Dendritic cell treated with granulocyte-macrophage colony-stimulating factor and Interleukin-4, amounts not matched to agents 40 ng/mL and 50 ng/mL, for 4 days (primary cell): ENCODE data around the gene CSNK1G3.

Source experiments
- H3K27ac Mint-ChIP-seq: one replicate; pipeline ENCODE4 v1.8.0; 2022; ENCODE audit warnings: mild to moderate bottlenecking, mixed read lengths
- H3K27me3 Mint-ChIP-seq: one replicate; pipeline ENCODE4 v1.8.0; 2022; ENCODE audit warnings: mild to moderate bottlenecking, mixed read lengths
- H3K36me3 Mint-ChIP-seq: one replicate; pipeline ENCODE4 v1.8.0; 2022; ENCODE audit warnings: low read depth, mixed read lengths
- H3K4me1 Mint-ChIP-seq: one replicate; pipeline ENCODE4 v1.8.0; 2022; ENCODE audit warnings: low read depth, mixed read lengths
- H3K4me3 Mint-ChIP-seq: one replicate; pipeline ENCODE4 v1.8.0; 2022; ENCODE audit warnings: mild to moderate bottlenecking, moderate library complexity, mixed read lengths
- H3K9me3 Mint-ChIP-seq: one replicate; pipeline ENCODE4 v1.8.0; 2022; ENCODE audit warnings: mixed read lengths
- intact Hi-C: fragments of 100-400 bp; cut with micrococcal nuclease; formaldehyde crosslinking; loops from one replicate; pipeline ENCODE4 v1.15.0; 2022

The CSNK1G3 gene

DNA sequence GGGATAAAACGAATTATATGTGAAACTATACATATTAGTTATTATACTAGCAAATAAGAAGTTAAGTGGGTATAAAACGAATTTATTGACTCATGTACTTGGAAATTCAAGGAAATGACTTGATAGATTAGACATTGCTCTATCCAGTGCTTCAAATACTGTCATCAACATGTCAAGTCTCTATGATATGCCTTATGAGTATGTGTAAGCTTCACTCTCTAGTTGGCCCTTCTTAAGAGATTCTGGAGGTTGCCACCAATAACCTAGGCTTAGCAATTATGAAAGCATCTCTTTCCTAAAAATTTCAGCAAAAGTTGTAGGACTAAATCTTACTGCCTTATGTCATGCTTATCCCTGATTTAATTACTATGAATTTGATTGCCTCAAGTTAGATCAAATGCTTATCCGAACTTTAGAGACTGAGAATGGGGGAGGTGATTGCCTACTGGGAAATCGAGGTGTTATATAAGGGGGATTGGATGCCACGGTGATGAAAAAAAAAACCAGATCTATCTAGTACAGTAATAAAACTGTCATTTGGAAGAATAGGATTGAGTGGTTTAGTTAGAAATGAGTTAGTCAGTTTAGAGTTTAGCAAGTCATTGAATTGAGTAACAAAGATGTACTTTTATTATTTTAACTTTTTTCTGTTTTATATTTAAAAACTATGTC is 46.9 kb downstream of the CSNK1G3 start:
- Mint-ChIP-seq H3K27me3 (no peaks in the 10 kb centered on the region), H3K4me3 (no peak overlapping the region), H3K27ac (no peak overlapping the region), H3K9me3 (no peaks in the 10 kb centered on the region), H3K36me3 (peaks cover 25% of the 10 kb centered on the region), H3K4me1 (no peaks in the 10 kb centered on the region)
- intact Hi-C loops: no loop called here

DNA sequence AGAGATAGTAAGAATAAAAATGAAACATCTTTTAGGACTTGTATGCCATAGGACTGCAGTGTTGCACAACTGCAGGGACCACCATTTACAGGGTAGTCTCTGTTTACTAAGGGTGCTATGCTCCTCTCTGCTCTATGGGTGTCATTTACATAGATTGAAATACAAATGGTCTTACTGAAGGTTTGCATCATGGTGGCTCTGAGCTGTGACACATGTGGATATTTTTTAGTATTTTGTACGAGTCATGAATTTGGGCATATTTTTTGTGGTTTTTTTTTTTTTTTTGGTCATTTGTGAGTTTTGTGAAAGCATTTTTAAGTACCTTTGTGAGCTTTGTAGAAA is 47.4 kb downstream of the CSNK1G3 start:
- no peak overlapping the region for H3K27ac Mint-ChIP-seq
- no peaks in the 10 kb centered on the region for H3K4me1 Mint-ChIP-seq
- H3K9me3 Mint-ChIP-seq: no peaks in the 10 kb centered on the region
- no peak overlapping the region for H3K4me3 Mint-ChIP-seq
- H3K27me3 Mint-ChIP-seq: no peaks in the 10 kb centered on the region
- peaks cover 25% of the 10 kb centered on the region for H3K36me3 Mint-ChIP-seq
- intact Hi-C loops: no loop called here

DNA sequence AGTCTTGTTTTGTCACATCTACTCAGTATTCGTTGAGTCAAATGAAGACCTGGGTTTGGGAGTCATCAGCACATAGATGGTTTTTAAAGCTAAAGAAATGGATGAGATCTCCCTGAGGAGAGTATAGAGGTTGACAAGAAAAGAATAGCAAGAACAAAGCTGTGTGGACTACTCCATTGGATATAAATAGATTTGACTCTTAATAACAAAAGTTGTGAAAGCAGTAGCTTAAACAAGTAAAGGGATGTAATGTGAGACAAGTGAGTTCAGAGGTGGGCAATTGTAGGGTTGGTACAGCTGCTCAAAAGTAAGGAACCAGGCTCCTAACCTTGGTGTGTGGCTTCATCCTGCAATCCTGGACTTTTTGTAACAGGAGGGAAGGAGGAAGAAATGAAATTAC is 49.3 kb downstream of the CSNK1G3 start:
- intact Hi-C loops: no loop called here
- no peaks in the 10 kb centered on the region for H3K4me1 Mint-ChIP-seq
- H3K27me3 Mint-ChIP-seq: no peaks in the 10 kb centered on the region
- peaks cover 25% of the 10 kb centered on the region for H3K36me3 Mint-ChIP-seq
- peaks cover 11% of the 10 kb centered on the region for H3K9me3 Mint-ChIP-seq
- H3K27ac Mint-ChIP-seq: no peak overlapping the region
- no peak overlapping the region for H3K4me3 Mint-ChIP-seq

DNA sequence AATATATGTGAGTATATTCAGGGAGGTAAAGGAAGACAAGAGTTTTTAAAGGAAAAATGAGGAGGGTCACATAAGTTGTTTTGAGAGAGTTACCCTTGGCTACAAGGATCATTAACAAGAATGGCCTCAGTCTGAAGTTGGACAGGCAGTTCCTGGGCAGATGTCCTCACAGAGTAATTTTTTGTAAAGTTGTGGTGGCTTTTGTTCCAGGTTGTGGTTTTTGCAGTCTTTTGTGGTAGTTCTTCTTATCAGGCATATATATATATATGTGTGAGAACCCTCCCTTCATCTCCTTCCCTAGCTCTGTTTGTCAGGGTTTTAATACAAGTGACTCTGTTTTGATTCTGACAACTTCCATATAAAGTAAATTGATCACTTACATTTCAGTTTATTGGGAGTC is 60.0 kb downstream of the CSNK1G3 start:
- no peaks in the 10 kb centered on the region for H3K9me3 Mint-ChIP-seq
- H3K36me3 Mint-ChIP-seq: peaks cover 27% of the 10 kb centered on the region
- intact Hi-C loops: no loop called here
- no peaks in the 10 kb centered on the region for H3K4me1 Mint-ChIP-seq
- H3K4me3 Mint-ChIP-seq: no peak overlapping the region
- no peaks in the 10 kb centered on the region for H3K27me3 Mint-ChIP-seq
- H3K27ac Mint-ChIP-seq: no peak overlapping the region

DNA sequence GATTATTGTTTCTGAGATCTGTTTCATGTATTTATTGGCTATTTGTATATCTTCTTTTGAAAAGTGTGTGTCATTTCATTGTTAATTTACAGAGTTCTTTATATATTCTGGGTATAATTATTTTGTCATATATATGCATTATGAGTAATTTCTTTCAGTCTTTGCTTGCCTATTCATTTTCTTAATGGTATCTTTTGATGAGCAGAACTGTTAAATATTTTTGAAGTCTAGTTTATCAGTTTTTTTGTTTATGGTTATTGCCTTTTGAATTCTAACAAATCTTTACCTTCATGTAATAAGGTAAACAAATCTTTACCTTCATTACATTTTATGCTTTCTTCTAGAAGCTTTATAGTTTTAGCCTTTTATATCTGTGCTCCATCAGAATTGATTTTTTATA is 66.4 kb downstream of the CSNK1G3 start:
- intact Hi-C loops: no loop called here
- H3K4me1 Mint-ChIP-seq: no peaks in the 10 kb centered on the region
- H3K27me3 Mint-ChIP-seq: no peaks in the 10 kb centered on the region
- H3K27ac Mint-ChIP-seq: no peak overlapping the region
- no peak overlapping the region for H3K4me3 Mint-ChIP-seq
- peaks cover 31% of the 10 kb centered on the region for H3K36me3 Mint-ChIP-seq
- H3K9me3 Mint-ChIP-seq: no peaks in the 10 kb centered on the region

DNA sequence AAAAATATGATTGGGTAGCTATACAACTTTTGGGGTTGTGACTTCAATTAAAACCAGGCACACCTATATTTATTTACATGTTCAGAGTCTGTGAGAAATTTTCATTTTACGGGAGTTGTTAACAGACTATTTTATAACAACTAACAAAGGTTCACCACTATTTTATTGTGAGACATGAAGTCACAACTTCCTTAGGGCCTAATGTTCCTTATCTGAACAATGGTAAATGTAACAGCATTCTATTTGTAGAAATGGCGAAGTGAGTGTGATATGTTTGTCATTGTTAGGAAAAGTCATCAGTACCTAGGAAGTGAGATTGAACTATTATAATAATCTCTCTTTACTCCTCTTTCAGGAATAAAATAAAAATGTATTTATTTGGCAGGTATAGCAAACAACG is 67.4 kb downstream of the CSNK1G3 start:
- Mint-ChIP-seq H3K9me3 (no peaks in the 10 kb centered on the region), H3K4me1 (no peaks in the 10 kb centered on the region), H3K27me3 (no peaks in the 10 kb centered on the region), H3K27ac (no peak overlapping the region), H3K36me3 (peaks cover 21% of the 10 kb centered on the region), H3K4me3 (no peak overlapping the region)
- intact Hi-C loops: no loop called here

DNA sequence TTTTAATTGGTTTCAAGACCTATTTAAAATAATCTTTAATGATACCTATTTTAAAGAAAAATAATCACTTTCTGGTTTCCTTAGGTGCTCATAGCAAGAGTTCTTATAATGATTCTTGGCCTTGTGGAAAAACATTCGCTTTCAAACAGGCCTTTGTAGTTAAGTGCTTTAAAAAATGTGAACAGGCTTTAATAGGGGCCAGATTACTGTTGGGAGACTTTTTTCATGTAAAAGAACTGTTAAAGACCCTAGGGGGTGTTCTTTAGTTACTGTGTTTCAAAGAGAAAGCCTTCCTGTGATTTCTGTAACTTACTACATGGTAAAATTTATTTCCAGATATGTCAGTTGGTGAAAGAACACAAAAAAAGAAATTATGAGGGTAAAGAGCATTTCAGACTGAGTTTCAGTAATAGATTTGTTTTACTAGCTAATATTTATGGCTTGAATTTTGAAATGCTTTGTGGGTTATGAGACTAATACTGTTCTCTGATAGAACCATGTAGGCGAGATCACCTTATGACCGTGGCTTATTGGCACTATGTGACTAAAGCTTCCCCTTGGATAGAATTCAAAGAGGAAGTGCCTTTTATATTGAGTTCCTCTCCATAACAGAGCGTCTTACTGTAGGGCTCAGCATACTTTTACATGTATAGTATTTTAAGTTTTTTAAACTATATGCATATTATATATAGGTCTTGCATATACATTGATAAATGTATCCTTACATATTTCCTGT is 70.7 kb downstream of the CSNK1G3 start:
- no peaks in the 10 kb centered on the region for H3K9me3 Mint-ChIP-seq
- H3K36me3 Mint-ChIP-seq: peaks cover 12% of the 10 kb centered on the region
- intact Hi-C loops: no loop called here
- no peaks in the 10 kb centered on the region for H3K27me3 Mint-ChIP-seq
- H3K4me1 Mint-ChIP-seq: no peaks in the 10 kb centered on the region
- H3K4me3 Mint-ChIP-seq: no peak overlapping the region
- H3K27ac Mint-ChIP-seq: no peak overlapping the region

DNA sequence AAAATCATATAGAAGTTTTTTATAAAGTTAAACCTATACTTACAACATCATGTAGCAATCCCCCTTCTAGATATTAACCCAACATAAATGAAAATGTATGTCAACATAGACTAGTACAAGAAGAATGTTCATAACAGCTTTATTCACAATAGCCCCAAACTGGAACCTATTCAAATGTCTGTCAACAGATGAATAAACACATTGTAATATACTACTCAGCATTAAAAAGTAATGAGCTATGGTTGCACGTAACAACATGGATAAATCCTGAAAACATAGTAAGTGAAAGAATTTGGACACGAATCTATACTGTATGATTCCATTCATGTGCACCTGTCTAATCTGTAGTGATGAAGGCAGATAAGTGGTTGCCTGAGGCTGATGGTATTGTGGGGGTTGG is 73.9 kb downstream of the CSNK1G3 start:
- intact Hi-C loops: no loop called here
- Mint-ChIP-seq H3K4me1 (no peaks in the 10 kb centered on the region), H3K27me3 (no peaks in the 10 kb centered on the region), H3K9me3 (no peaks in the 10 kb centered on the region), H3K36me3 (peaks cover 6% of the 10 kb centered on the region), H3K27ac (no peak overlapping the region), H3K4me3 (no peak overlapping the region)

DNA sequence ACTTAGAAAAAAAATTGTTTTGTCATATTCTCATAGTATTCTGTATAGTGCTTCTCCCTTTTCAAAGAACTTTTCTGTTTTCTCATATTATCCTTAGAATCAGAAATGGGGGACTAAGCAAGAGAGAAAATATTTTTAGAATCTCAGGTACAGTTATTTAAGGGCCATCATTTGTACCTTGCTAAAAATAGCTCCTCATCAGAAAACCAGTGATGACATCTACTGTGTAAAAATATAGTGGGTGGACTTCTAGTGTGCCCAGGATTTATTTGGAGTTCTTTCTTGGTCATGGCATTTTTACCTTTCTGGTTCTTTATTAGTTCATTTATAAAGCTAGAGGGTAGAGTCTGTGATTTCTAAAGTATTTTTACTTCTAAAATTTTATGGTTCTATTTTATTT is 82.5 kb downstream of the CSNK1G3 start:
- Mint-ChIP-seq H3K36me3 (peaks cover 42% of the 10 kb centered on the region), H3K27me3 (no peaks in the 10 kb centered on the region), H3K4me3 (no peak overlapping the region), H3K9me3 (no peaks in the 10 kb centered on the region), H3K27ac (no peak overlapping the region), H3K4me1 (no peaks in the 10 kb centered on the region)
- intact Hi-C loops: no loop called here

DNA sequence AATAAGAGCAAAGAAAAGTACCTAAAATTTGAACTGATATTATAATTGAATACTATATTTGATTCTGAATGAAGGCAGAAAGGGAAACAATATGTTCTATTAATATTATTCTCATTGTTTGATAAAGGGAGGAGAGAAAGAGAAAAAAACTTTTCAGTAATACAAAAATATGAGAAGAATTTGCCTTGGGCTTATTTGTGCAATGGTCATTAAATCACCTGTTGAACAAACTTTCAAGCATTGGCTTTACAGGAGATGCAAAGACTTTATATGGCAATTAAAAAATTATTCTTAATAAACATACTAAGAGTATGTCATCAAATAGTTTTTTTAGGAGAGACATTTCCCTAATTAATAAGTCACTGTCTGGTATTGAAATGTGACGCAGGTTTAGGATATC is 85.0 kb downstream of the CSNK1G3 start:
- H3K27me3 Mint-ChIP-seq: no peaks in the 10 kb centered on the region
- no peak overlapping the region for H3K27ac Mint-ChIP-seq
- H3K9me3 Mint-ChIP-seq: no peaks in the 10 kb centered on the region
- peaks cover 39% of the 10 kb centered on the region for H3K36me3 Mint-ChIP-seq
- intact Hi-C loops: no loop called here
- no peaks in the 10 kb centered on the region for H3K4me1 Mint-ChIP-seq
- H3K4me3 Mint-ChIP-seq: no peak overlapping the region

DNA sequence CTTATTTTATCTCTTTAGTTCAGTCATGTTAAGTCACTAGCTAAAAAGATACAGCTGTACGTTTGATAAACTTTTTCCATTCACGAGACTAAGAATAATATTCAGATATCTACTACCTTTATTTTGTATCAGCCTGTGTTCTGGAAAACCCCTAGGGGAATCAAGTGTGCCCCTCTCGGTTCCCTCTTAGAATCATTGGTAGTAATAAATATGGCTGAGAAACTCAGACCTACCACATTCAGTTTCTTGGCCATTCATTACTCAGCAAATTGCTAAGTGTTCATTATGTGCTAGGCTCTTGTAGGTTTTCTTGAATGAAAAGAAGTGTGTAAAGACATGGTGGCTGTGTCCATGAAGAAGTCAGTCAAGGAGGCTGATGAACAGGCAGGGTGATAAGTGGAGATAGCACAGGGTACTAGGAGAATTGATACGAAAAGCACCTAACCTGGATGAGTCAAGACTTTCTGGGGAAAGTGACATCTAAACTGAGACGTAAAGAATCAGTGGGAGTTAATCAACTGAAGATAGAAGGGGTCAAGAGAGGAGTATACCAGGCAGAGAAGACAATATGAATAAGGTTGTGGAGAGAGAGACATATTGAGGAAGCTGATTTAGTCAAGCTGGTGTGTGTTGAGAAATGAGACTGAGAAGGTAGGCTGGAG is 86.2 kb downstream of the CSNK1G3 start:
- intact Hi-C loops: no loop called here
- Mint-ChIP-seq H3K36me3 (peaks cover 43% of the 10 kb centered on the region), H3K9me3 (no peaks in the 10 kb centered on the region), H3K27me3 (no peaks in the 10 kb centered on the region), H3K4me3 (no peak overlapping the region), H3K27ac (no peak overlapping the region), H3K4me1 (no peaks in the 10 kb centered on the region)

DNA sequence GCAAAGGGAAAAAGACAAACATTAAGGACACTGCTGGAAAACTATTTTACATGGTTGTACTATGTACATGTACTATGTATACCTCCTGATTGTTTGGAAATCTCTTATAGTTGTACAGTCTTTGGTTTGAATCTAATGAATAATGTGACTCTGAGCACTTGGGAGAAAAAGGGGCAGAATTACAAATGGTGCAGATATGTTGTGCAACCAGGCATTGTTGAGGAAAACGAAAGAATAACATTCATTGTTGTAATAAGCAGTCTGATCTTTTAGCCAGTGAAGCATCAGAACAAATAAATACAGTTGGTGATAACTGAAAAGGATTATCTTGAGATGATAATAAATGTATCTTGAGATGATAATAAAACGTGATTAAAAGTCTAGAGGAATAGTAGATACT is 87.2 kb downstream of the CSNK1G3 start:
- H3K36me3 Mint-ChIP-seq: peaks cover 51% of the 10 kb centered on the region
- no peak overlapping the region for H3K4me3 Mint-ChIP-seq
- no peak overlapping the region for H3K27ac Mint-ChIP-seq
- no peaks in the 10 kb centered on the region for H3K4me1 Mint-ChIP-seq
- H3K27me3 Mint-ChIP-seq: no peaks in the 10 kb centered on the region
- intact Hi-C loops: no loop called here
- H3K9me3 Mint-ChIP-seq: no peaks in the 10 kb centered on the region

DNA sequence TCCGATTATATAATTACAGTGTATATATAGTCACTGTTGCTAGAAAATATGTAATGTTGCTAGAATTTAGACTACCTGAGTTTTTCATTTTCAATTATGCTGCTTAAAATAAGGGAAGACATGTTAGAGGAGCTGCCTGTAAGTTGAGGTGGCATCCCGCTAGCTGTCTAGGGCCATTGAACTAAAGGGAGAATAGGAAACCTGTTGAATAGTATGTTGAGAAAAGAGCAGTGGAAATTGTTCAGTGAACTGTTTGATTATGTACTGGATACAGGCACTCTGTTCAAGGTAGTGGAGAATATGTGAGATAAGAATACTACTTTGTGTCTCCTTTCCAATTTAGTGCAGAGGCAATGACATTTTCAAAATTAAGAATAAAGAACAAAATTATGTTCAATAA is 89.6 kb downstream of the CSNK1G3 start:
- Mint-ChIP-seq H3K4me3 (no peak overlapping the region), H3K27ac (no peak overlapping the region), H3K4me1 (peaks cover 4% of the 10 kb centered on the region), H3K9me3 (no peaks in the 10 kb centered on the region), H3K27me3 (no peaks in the 10 kb centered on the region), H3K36me3 (peaks cover 45% of the 10 kb centered on the region)
- intact Hi-C loops: no loop called here

DNA sequence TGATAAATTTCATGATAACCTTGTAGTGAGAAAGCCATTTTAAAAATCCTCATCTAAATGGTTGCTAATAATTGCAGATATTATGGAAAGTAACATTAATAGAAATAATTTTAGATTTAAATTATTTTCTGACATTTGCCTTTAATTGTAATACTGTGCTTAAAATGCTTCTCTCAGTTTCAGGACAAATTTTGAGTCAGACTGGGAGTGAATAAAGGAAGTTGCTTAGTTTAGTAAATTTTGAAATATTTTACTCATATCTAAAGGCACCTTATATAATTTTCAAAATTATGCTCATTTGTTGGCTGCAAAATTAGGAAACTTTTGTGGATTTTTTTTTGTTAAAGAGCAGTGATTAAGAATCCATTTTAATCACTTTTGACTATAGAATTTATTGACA is 93.8 kb downstream of the CSNK1G3 start:
- intact Hi-C loops: loop anchor here (5.0 kb wide), 1 partner anchor 94 kb away; the partner anchor contains the start of gene CSNK1G3
- no peak overlapping the region for H3K27ac Mint-ChIP-seq
- peaks cover 9% of the 10 kb centered on the region for H3K4me1 Mint-ChIP-seq
- no peaks in the 10 kb centered on the region for H3K9me3 Mint-ChIP-seq
- no peak overlapping the region for H3K4me3 Mint-ChIP-seq
- no peaks in the 10 kb centered on the region for H3K27me3 Mint-ChIP-seq
- peaks cover 47% of the 10 kb centered on the region for H3K36me3 Mint-ChIP-seq
